Measurements from ENCODE around the gene NHS.

The NHS gene

GRCh38 chrX:17735406-17735805 lies 360.4 kb downstream of the NHS start:
- no peak for DNase-seq (ENCODE audit: low read depth, low spot score)

- DNase-seq (ENCODE audit: low read depth, low spot score) = no peak
These were observed 361.5 kb downstream of the NHS start for GRCh38 chrX:17736478-17736855.

GRCh38 chrX:17736856-17737709 lies 362.1 kb downstream of the NHS start, which contains the start of gene SCML1:
Gene SCML1 (plus strand): TSS chrX:17737493. CDS start chrX:17744187, 6,694 bp downstream.
- peak; percentile 96 for DNase-seq (ENCODE audit: low read depth, low spot score)

GRCh38 chrX:17737710-17737985 lies 362.6 kb downstream of the NHS start:
- no peak for DNase-seq (ENCODE audit: low read depth, low spot score)

GRCh38 chrX:17737986-17738713 lies 363.1 kb downstream of the NHS start:
- peak; percentile 39 for DNase-seq (ENCODE audit: low read depth, low spot score)

- DNase-seq (ENCODE audit: low read depth, low spot score) = no peak
These were observed 363.9 kb downstream of the NHS start for GRCh38 chrX:17738737-17739535.

- DNase-seq (ENCODE audit: low read depth, low spot score) = no peak
These were observed 365.4 kb downstream of the NHS start for GRCh38 chrX:17740137-17741122.

- DNase-seq (ENCODE audit: low read depth, low spot score) = no peak
These were observed 366.1 kb downstream of the NHS start for GRCh38 chrX:17741123-17741511.

GRCh38 chrX:17743913-17744312 lies 368.9 kb downstream of the NHS start:
- DNase-seq (ENCODE audit: low read depth, low spot score) = no peak

GRCh38 chrX:17744896-17745523 lies 370.0 kb downstream of the NHS start:
- no peak for DNase-seq (ENCODE audit: low read depth, low spot score)

GRCh38 chrX:17747692-17748091 lies 372.7 kb downstream of the NHS start:
- no peak for DNase-seq (ENCODE audit: low read depth, low spot score)

GRCh38 chrX:17748684-17749083 lies 373.7 kb downstream of the NHS start:
- no peak for DNase-seq (ENCODE audit: low read depth, low spot score)

GRCh38 chrX:17750436-17750835 lies 375.4 kb downstream of the NHS start:
- DNase-seq (ENCODE audit: low read depth, low spot score) = no peak

GRCh38 chrX:17758382-17758781 lies 383.4 kb downstream of the NHS start:
- DNase-seq (ENCODE audit: low read depth, low spot score) = no peak

GRCh38 chrX:17759990-17760389 lies 385.0 kb downstream of the NHS start:
- peak; percentile 3 for DNase-seq (ENCODE audit: low read depth, low spot score)

- no peak for DNase-seq (ENCODE audit: low read depth, low spot score)
These were observed 392.7 kb downstream of the NHS start for GRCh38 chrX:17767734-17768133.

GRCh38 chrX:17768997-17769396 lies 394.0 kb downstream of the NHS start:
- no peak for DNase-seq (ENCODE audit: low read depth, low spot score)

GRCh38 chrX:17769701-17770269 lies 394.8 kb downstream of the NHS start:
- DNase-seq (ENCODE audit: low read depth, low spot score) = no peak

GRCh38 chrX:17773221-17773876 lies 398.3 kb downstream of the NHS start:
- DNase-seq (ENCODE audit: low read depth, low spot score) = no peak

- DNase-seq (ENCODE audit: low read depth, low spot score) = no peak
These were observed 399.1 kb downstream of the NHS start for GRCh38 chrX:17774053-17774452.
